ENCODE measurements around the gene CELF1.

Gene CELF1

GRCh38 chr11:47442514-47442913, 110.4 kb downstream of the CELF1 start:
- DNase-seq = no peak

- DNase-seq = no peak
Measured at GRCh38 chr11:47441421-47441820, 111.5 kb downstream of the CELF1 start.

- DNase-seq = no peak
Measured at GRCh38 chr11:47440054-47440476, 112.9 kb downstream of the CELF1 start.

- DNase-seq = no peak
Measured at GRCh38 chr11:47438721-47439120, 114.2 kb downstream of the CELF1 start.

GRCh38 chr11:47437746-47438418, 115.0 kb downstream of the CELF1 start:
- no peak for DNase-seq

- no peak for DNase-seq
Measured at GRCh38 chr11:47437218-47437745, 115.7 kb downstream of the CELF1 start.

GRCh38 chr11:47436726-47437125, 116.2 kb downstream of the CELF1 start:
- DNase-seq = no peak

GRCh38 chr11:47435687-47436086, 117.2 kb downstream of the CELF1 start:
- no peak for DNase-seq

GRCh38 chr11:47434011-47434786, 118.7 kb downstream of the CELF1 start:
- DNase-seq = no peak

- DNase-seq = no peak
Measured at GRCh38 chr11:47433157-47433556, 119.8 kb downstream of the CELF1 start.

GRCh38 chr11:47431356-47432083, 121.4 kb downstream of the CELF1 start:
- DNase-seq = no peak

- no peak for DNase-seq
Measured at GRCh38 chr11:47430524-47430923, 122.4 kb downstream of the CELF1 start.

- DNase-seq = peak; percentile 99
Measured at GRCh38 chr11:47426062-47426956, 126.6 kb downstream of the CELF1 start, which contains the start of gene PSMC3. TSS of gene PSMC3 (minus strand) at chr11:47426439. CDS start at chr11:47426279, 160 bp downstream.

GRCh38 chr11:47425611-47426010, 127.3 kb downstream of the CELF1 start:
- DNase-seq = no peak

- DNase-seq = no peak
Measured at GRCh38 chr11:47418454-47419259, 134.3 kb downstream of the CELF1 start.

- DNase-seq = no peak
Measured at GRCh38 chr11:47417712-47418111, 135.2 kb downstream of the CELF1 start.

GRCh38 chr11:47415949-47416472, 136.9 kb downstream of the CELF1 start:
- DNase-seq = no peak

Data from activated CD4-positive, alpha-beta T cell treated with anti-CD3 and anti-CD28 coated beads, Interleukin-10, Interleukin-2, amounts not matched to agents 100 ng/mL and 50 ng/mL, durations not matched to agents 16 hours and 8 hours (primary cell).